C1 segment of cervical spinal cord (tissue), 14 donors: Measurements from ENCODE around the gene TMTC2.
"Not testable (repeated sequence)": the region's sequence is repeated elsewhere in the genome, so short reads cannot be mapped to it uniquely, and the experiment has no call there.

Source experiments
- DNase-seq, 14 donors: peaks; one replicate each; lab custom pipeline; 2025; lab: John Stamatoyannopoulos, UW

Gene TMTC2

DNA sequence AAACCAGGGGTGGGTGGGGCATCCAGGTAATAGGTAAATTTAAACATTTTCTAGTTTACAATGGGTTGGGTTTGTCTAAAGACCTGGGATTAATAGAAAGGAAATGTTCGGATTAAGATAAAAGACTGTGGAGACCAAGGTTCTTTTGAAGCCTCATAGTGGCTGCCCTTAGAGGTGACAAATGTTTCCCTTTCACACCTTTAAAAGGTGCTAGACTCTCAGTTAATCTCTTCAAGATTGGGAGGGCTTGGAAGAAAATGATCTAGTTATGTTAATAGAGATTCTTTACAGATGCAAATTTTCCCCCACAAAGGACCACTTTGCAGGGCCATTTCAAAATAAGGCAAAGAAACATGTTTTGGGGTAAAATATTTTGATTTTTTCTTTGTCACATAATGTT is 39.0 kb downstream of the TMTC2 start:
- no peak for DNase-seq

DNA sequence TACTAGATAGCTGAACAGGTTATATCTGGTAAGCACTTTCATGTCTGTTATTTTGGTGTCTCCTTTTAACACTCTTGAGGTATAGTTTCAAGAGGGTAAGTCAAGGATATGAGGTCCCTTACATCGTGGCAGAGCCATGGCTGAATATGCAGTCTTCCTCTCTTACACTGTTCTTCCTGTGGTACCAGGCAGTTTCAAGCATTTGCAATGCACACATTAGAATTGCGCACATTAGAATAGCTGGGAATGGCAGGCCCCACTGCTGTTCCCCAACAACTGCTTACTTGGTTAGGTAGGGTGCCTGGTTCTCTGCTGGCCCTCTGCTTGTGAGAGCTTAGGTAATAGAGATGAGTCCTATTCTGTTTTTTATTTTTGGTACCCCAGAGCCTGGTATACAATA is 41.2 kb downstream of the TMTC2 start:
- no peak for DNase-seq

DNA sequence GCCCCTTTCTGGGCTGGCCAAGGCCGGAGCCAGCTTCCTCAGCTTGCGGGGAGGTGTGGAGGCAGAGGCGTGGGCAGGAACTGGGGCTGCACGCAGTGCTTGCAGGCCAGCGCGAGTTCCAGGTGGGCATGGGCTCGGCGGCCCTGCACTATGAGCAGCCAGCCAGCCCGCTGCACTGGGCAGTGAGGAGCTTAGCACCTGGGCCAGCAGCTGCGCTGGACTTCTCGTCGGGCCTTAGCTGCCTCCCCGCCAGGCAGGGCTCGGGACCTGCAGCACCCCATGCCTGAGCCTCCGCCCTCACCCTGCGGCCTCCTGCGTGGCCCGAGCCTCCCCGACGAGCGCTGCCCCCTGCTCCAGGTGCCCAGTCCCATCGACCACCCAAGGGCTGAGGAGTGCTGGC is 42.0 kb downstream of the TMTC2 start:
- DNase-seq: no peak

DNA sequence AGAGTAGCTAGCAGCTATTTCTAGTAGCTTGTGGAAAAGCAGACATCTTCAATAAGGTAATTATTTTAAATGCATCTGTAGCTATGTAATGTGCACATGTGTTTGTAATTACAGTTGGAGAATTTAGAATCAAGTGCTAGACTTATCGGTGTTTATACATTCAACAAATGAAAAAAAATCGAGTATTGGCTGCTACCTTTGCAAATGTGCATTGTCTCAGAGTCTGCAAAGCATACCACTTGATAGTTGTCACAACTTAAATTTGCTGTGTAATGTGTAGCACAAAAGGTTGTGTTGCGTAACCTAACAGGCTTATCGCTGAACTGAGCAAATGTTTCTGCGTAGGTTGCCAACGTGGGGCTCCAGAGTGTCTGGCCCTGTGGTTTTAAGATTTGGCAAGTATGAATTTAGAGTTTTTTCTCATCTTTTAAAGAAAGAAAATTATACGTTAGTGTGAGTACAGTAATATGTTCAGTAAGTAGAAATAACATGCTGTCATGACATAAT is 44.3 kb downstream of the TMTC2 start:
- no peak for DNase-seq

DNA sequence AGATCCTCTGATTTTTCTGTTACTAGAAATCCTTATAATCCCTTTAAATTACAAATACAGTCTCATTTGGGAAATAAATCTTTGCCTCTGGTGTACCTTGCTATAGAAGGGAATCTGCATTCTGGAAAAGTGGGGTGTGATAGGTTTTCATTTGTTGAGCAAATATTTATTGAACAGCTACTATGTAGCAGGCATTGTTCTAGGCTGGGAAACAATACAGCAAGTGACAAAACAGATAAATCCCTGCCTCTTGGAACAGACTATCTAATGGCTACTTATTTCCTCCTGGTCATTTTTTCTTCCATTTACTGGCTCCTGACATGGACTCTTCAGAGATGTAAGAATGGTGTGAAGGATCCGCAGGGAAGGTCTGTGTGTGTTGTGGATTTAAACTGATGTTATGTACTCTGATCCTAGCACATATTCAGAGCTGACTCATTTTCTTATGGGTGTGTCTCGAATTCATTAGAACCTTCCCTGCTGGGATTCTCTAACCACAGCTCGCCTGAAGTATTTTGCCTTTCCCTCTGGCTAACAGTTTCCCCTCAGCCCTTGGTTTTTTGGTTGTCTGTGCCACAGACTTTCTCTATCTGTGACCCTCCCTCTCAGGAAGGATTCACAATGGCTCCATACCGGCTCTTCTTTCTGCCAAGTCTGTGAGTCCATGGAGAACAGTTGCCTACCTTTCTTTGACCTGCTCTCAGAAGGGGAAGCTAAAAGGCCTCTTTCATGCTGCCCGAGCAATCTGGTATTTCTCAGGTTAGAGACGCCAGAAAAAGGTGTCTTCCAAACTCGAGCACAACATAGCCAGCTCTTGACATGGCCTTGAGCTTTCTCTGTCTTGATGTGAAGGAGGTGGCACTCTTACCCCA is 53.7 kb downstream of the TMTC2 start:
- DNase-seq: no peak

DNA sequence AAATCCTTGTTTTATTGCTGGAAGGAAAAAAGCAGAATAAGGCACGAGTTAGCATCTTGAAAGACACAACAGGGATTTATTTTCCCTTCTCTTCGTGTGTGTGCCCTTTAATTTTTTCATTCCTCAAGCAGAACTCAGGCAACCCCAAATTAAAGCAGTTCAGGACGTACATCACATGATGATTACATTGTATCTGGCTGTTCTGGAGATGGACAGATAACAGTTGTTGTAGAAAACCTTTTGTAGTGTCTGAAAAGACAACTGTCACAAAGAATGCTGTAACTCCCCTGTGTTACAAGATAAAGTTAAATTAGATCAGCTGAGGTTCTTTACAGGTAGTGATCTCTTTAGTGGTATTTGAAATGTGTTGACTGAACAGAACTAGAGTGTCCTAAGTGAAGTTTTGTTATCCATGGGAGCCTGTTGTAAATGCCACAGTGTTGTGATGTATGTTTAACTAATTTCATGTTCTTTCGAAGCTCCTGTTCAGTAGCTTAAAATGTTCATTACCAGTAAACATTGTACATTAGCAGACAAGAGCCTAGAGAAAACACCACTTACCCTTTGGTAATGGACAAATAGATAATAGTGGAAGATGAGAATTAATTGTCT is 58.5 kb downstream of the TMTC2 start:
- DNase-seq: peak in 1 of 14 donors; percentile 9

DNA sequence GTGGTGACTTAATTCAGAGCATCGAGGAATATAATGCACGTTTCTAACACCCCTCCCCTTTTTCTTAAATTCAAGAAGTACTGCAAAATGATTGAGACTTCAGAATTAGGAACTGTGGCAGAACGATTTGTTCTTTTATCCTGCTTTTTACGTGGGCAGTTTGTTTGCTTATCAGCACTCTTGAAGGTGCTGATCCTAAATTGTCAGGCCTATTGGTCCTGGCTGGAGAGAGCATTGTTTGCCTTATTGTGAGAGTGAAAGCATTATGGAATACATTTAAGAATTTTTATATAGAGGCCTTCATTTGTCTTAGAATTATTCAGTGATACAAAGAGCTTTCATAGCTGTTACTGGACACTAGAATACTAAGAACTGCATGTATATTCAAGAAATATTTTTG is 59.1 kb downstream of the TMTC2 start:
- DNase-seq: no peak

DNA sequence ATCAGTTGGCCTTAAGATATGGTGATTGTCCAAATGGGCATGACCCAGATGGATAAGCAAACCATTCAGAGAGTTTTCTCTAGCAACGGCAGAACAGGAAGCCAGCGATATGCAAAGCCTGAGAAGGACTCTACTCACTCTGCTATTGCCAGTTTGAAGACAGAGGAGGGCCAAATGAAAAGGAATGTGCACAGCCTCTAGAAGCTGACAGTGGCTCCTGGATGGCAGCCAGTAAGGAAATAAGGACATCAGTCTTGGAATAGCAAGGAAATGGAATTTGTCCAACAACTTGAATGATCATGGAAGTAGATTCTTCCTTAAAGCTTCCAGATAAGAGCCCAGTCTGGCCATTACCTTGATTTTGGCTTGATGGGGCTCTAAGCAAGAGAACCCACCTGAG is 60.0 kb downstream of the TMTC2 start:
- no peak for DNase-seq

DNA sequence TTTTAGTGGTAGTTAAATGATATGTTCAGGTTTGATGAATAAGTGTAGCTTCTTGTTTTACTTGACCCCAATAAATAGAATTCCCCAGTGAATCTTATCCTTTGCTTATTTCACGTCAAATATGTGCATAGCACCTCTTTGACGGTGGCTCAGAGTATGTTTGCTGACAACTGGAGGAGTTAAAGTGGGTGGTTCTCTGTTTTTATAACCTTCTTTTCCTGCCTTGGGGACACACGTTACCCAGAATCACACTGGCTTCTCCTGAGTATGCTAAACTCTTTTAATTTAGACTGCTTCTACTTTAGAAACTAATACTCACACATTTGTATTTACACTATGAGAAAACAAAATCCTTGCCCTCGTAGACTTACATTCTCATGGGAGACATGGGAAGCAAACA is 62.3 kb downstream of the TMTC2 start:
- DNase-seq: no peak

DNA sequence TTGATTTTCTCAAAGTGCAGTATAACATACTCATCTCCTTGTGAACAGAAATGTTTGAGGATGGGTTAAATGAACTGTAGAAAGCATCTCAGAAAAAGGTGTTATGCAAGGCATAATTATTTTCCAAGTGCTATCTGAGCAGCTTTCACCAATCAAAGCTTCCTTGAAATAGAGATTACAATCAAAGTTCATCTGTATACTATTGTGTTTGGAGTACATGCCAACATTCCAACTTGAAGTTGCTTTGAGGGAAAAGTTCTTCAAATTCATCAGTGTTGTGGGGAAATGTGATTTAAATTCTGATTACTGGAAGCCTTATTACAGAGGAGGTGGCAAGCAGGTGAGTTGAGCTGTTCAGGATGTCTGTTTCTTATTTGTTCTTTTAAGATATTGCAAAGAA is 68.2 kb downstream of the TMTC2 start:
- DNase-seq: no peak

DNA sequence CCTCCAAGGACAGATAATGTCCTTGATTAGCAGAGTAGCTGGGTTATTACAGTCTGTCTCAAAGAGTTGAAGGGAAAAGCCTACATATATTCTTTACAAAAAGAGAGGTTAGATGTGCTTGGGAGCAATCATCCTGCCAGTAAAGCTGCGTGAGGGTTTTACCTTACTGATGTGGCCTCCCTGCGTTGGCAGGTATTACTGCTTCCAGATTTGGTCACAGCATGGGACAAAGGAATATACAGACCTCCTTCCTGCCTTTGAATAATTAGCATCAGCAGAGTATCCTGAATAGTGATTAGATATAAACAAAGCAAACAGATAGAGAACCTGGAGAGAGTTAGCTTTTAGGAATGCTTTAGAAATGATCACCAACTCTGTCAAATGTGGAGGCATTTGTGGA is 69.6 kb downstream of the TMTC2 start:
- peak in 1 of 14 donors; percentile 92 for DNase-seq

DNA sequence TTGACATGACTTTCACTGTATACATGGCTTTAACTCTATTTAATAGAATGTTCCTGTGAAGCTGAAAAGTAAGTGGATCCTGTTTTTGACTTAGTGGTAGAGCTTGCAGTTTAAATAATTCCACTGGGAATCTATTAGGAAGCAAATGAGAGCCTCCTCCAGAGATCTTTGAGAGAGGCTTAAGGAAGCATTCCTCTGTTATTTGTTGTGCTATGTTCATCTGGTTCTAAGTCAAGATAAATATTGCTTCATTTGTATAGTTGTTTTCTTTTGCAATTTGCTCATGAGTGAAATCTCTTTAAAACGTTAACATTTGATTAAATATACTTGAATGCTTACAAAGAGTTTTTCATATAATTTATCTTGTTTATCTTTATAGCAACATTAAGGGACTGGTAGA is 70.4 kb downstream of the TMTC2 start:
- DNase-seq: no peak

DNA sequence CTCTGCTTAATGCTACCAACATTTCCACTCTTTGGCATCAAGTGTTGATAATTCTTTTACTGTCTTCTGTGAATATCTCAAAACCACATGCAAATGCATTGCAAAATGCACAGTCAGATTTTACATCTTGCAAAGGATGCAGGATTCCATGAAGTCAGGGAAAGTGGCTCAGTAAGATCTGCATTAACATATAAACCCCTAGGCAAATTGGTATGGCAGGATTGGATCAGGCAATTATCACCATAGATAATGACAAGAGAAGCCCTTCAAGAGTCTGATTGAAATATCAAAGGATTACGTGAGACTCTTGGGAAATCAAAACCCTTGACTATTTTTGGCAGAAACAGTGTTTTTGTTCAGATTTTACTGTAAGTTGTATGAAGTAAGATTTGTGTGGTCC is 71.0 kb downstream of the TMTC2 start:
- DNase-seq: no peak

DNA sequence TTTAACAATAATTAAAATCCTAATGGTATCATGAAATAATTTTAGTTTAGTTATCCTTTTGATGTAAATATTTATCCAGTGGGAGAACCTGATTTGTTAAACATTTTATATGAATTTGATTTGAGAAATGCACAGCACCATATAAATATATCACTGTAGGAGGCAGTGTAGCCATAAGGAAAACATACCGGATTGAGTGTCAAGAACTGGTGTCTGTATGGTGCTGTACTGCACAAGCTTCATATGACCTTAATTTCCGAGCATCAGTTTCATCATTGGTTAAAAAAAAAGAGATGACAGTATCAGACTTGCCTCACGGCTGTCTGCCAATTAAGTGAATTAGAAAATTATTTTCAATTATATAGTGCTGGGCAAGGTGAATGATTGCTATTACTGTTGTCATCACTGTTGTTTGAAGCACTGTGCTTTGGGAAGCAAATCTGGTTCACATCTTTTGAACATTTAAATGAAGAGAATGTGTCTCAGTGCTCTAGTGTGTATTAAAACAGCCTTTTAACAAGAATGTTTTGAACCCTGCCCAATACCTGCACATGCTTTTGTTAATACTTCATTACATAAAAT is 72.1 kb downstream of the TMTC2 start:
- peak in 1 of 14 donors; percentile 13 for DNase-seq

DNA sequence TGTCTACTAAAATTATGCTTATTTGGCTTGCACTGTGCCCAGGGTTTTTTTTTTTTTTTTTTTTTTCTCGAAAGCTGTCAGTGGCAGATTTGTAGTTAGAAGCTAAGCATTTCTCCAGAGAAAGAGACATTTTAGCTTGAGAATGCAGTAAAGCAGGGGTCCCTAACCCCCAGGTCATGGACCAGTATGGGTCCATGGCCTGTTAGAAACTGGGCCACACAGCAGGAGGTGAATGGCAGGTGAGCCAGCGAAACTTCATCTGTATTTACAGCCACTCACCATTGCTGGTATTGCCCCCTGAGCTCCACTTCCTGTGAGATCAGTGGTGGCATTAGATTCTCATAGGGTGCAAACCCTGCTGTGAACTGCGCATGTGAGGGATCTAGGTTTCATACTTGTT is 73.7 kb downstream of the TMTC2 start:
- DNase-seq: no peak

DNA sequence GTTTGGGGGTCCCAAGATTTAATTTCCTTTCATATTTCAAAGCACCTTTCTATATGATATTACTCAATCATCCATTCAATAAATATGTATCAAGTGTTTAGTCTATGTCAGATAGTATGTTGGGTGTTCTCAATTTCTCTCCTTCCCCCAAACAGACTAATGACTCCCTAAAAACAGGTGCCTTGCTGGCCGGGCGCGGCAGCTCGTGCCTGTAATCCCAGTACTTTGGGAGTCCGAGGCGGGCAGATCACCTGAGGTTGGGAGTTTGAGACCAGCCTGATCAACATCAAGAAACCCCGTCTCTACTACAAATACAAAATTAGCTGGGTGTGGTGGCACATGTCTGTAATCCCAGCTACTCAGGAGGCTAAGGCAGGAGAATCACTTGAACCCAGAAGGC is 78.5 kb downstream of the TMTC2 start:
- not testable (repeated sequence) for DNase-seq

DNA sequence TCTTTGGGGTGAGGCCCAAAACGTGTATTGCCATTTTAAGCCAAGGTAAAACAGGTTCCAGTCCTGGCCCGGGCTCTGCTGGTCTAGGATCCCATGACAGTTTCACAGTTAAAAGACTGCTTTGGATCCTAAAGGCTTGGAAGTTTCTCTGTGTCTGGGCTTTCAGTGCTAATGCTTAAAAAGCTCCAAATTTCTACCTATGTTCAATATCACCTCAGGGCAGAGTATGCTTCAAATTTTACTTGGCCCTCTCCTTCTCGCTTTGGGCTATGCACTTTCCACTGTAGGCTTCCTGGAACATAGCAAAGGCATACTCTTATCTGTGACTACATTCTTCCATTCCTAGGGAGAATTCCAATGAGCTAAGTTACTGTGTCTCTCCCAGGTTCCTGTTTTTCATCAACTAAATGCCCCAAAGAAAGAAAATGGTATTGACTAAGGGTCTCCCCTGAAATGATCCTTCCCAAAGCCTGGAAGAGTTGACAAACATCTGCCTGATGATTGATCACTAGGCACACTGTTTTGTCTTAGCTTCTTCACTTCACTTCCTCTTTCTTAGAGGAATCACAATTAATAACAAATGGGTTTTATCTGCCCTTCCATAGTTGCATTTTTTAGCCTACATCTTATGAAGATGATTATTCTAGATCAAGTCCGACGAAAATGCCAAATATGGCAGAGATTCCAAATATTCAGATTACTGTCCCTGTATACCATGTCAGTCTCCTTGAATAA is 79.4 kb downstream of the TMTC2 start:
- DNase-seq: no peak

DNA sequence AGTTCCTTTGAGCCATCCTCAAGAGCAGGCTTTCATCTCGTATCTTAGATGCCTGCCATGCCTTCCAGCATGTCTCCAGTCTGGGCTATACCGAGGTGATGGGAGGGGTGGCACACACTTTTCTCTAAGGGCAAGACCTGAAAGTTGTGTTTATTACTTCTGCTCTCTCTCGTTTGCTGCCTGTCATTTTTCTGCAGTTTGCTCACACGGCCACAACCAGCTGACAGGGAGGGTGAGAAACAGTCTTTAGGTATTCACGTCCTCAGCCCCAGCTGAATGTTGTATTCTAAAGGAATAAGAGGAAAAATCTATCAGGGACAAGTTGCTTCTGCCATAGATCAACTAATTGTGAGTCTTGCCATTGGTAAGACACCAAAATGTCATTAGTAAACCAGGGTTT is 88.0 kb downstream of the TMTC2 start:
- no peak for DNase-seq

DNA sequence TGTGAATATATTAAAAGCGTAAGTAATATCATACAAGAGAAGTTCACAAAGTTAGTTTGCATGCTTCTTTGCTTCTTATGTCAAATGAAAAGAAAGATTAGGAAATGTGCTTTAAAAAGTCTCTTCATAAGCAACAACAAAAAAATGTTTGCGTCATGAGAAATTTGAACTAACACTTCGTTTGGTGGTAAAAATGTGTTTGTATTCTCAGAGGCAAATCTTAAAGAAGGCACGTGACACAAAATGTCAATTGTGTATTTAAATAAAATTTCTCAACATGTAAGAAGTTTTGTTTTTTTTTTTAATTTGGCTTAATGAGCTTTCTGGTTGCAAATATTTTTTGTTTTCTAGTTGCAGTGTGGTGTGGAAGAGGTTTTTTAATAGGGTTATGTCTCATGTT is 93.8 kb downstream of the TMTC2 start:
- no peak for DNase-seq

DNA sequence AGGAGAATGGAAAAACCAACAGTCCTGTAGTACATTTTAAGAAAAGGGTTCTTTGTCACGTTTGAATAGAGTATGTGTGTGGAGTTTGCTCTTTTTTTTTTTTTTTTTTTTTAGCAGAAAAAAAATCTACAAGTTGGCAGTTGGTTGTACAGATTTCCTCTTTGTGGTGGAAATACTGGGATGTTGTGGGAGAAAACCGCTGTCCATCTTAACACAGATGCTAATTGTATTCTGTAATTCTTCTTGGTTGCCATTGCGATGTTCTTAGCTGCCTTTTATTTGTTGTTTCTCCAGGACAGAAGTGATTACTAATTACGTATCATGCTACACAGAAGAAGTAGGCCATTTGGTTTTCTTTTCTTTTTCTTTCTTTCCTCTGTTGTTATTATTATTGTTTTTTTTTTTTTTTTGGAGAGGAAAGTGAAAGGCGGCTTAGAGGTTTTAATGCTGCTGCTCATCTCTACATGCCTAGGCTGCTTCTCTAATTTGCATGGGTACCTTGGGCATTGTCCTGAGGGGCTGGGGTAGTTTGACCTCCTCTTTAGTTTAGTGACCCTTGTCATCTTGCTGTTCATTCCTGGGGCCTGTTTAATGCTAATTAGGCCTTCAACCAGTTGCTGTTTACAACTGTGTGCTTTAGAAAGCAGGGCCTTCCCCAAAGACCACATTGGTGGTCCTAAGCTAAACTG is 94.7 kb downstream of the TMTC2 start:
- no peak for DNase-seq

DNA sequence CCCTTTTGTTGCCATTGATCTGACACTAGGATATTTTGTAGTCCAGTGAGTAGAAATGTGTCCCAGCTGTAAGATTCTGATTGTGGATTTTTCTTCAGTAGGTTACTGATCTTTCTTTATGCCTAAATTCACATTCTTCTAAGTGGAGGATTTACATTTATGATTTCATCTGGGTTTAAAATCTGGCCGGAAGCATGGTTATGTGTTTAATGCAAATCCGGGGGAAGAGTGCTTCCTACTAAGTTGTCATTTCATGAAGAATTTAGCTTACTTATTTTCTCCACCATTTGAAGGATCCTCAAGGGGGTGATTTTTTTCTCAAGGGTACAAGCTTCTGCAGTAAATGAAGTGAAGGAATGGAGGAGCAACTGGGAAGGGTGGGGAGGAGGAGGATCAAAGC is 96.7 kb downstream of the TMTC2 start:
- DNase-seq: no peak

DNA sequence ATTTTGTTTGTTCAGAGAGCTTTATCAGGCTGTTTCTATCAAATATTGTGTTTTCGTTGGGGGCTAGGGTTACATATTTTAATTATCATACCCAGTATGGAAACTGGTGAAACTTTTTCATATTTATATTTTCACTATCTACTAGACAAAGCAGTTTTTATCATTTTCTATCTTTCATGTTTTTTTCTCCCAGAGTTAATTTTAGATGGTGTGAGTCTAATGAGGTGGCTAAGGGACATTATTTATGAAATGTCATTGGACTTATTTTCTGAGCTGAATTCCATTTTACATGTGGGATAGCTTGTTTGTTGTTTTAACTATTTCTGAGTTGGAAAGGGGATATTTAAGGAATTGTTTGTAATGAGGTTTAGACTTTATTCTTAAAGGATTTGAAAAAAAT is 100.3 kb downstream of the TMTC2 start:
- DNase-seq: no peak
